PC-3 (cell line): Measurements from ENCODE around the gene TGM4. TPM values are rescaled to one million over a fixed set of nuclear protein-coding genes. Genes with fewer than 3 reads are reported as not detected.

ENCODE experiments used
- ATAC-seq: fragments of 200-7000 bp; cut with Tn5 transposase; 2 replicates; pipeline ENCODE4 v1.9.1; 2020; ENCODE audit warnings: mild to moderate bottlenecking, moderate library complexity
- BruUV-seq: library from RNA; stranded (reverse); fragments of 400-500 nt; replicated peaks from 2 replicates; lab custom pipeline; 2021; lab: Mats Ljungman, UMichigan
- CTCF ChIA-PET: fragments of 300-600 bp; sonication (Branson Sonifier 250); formaldehyde crosslinking; loops from one replicate; lab custom pipeline; 2022; ENCODE audit warnings: antibody characterized with exemption; lab: Charles Lee
- POLR2A ChIA-PET: fragments of 300-600 bp; sonication (Branson Sonifier 250); formaldehyde crosslinking; loops from one replicate; lab custom pipeline; 2022; ENCODE audit warnings: antibody characterized with exemption; ENCODE audit not compliant: unreplicated experiment; lab: Charles Lee
- DNase-seq: peaks from one replicate; pipeline ENCODE4 v3.0.0-alpha.2; 2015
- H2AFZ ChIP-seq: fragments of 300-600 bp; sonication (generic); 2 replicates; pipeline ENCODE4 v1.6.0; 2016; ENCODE audit warnings: antibody characterized with exemption, low read length
- H3F3A ChIP-seq: fragments of 300-600 bp; sonication (generic); one replicate; pipeline ENCODE4 v1.6.0; 2017; ENCODE audit warnings: antibody characterized with exemption, low read length, control low read depth, mild to moderate bottlenecking; ENCODE audit not compliant: unreplicated experiment
- H3K27ac ChIP-seq: fragments of 300-600 bp; sonication (generic); 2 replicates; pipeline ENCODE4 v1.5.1; 2016; ENCODE audit warnings: mild to moderate bottlenecking, low read length
- H3K27me3 ChIP-seq: fragments of 300-600 bp; sonication (generic); 2 replicates; pipeline ENCODE4 v1.6.1; 2016; ENCODE audit warnings: low read length, mixed read lengths
- H3K36me3 ChIP-seq: fragments of 300-600 bp; sonication (generic); 2 replicates; pipeline ENCODE4 v1.6.1; 2016; ENCODE audit warnings: low read depth, mixed run types, low read length, mixed read lengths
- H3K4me1 ChIP-seq: fragments of 300-600 bp; sonication (generic); 2 replicates; pipeline ENCODE4 v1.5.1; 2016; ENCODE audit warnings: low read length; ENCODE audit not compliant: insufficient read depth
- H3K4me2 ChIP-seq: fragments of 300-600 bp; sonication (generic); 2 replicates; pipeline ENCODE4 v1.6.0; 2016; ENCODE audit warnings: low read length
- H3K4me3 ChIP-seq: fragments of 300-600 bp; sonication (generic); 2 replicates; pipeline ENCODE4 v1.5.1; 2016; ENCODE audit warnings: mild to moderate bottlenecking, low read length, mixed read lengths
- H3K79me2 ChIP-seq: fragments of 300-600 bp; sonication (generic); 2 replicates; pipeline ENCODE4 v1.6.1; 2017; ENCODE audit warnings: low read length, mixed read lengths
- H3K9ac ChIP-seq: fragments of 300-600 bp; sonication (generic); 2 replicates; pipeline ENCODE4 v1.6.0; 2016; ENCODE audit warnings: mild to moderate bottlenecking, low read length
- H3K9me2 ChIP-seq: fragments of 300-600 bp; sonication (generic); replicated peaks from 2 replicates; pipeline ENCODE4 v1.6.1; 2016; ENCODE audit warnings: mixed run types, low read length, mixed read lengths
- H3K9me3 ChIP-seq: fragments of 300-600 bp; sonication (generic); 2 replicates; pipeline ENCODE4 v1.6.1; 2016; ENCODE audit warnings: low read length, mixed read lengths
- H4K20me1 ChIP-seq: fragments of 300-600 bp; sonication (generic); 2 replicates; pipeline ENCODE4 v1.6.1; 2016; ENCODE audit warnings: low read length, mixed read lengths
- EZH2 ChIP-seq: fragments of 300-600 bp; sonication (generic); IDR thresholded peaks from one replicate; pipeline ENCODE4 v1.6.1; 2017; ENCODE audit warnings: antibody characterized with exemption, mild to moderate bottlenecking, low read length; ENCODE audit not compliant: unreplicated experiment
- EZH2phosphoT487 ChIP-seq: fragments of 300-600 bp; sonication (generic); IDR thresholded peaks from 2 replicates; pipeline ENCODE4 v1.6.1; 2018; ENCODE audit warnings: mild to moderate bottlenecking, antibody characterized with exemption, low read length, borderline replicate concordance
- intact Hi-C: fragments of 100-400 bp; cut with micrococcal nuclease; formaldehyde crosslinking; loops from 2 replicates; pipeline ENCODE4 v1.9.0; 2023
- total RNA-seq: library from RNA; depleted of rRNA; stranded (reverse); fragments of >200 nt; gene quantifications from 2 replicates; pipeline ENCODE4 v1.2.3, GENCODE V29; 2014
- TF ChIP-seq, protein P1 (sequence below): fragments of 300-600 bp; sonication (generic); conservative IDR thresholded peaks from 2 replicates; pipeline ENCODE4 v1.5.1; 2017; ENCODE audit warnings: antibody characterized with exemption, low read depth, mild to moderate bottlenecking, low read length

Gene TGM4
- total RNA-seq, 1 experiment from 2014 or later: 1.2 TPM

- Histone ChIP-seq H4K20me1 (no peaks in the 10 kb centered on the region), H3K4me2 (no peak overlapping the region), H3K9me2 (no peaks in the 10 kb centered on the region), H3K79me2 (peaks cover 4% of the 10 kb centered on the region; the same call in 1 of the 2 replicates), H3K9ac (no peak overlapping the region), H3K27ac (no peak overlapping the region), H3K9me3 (no peaks in the 10 kb centered on the region), H3K27me3 (no peaks in the 10 kb centered on the region), H3K36me3 (peaks cover 7% of the 10 kb centered on the region; the same call in 1 of the 2 replicates), H3K4me1 (peaks cover 16% of the 10 kb centered on the region), H2AFZ (no peak overlapping the region), H3F3A (no peaks in the 10 kb centered on the region), H3K4me3 (no peak overlapping the region)
- POLR2A ChIA-PET: no interaction called here
- no TSS peak for BruUV-seq
- ATAC-seq (no peak), DNase-seq (no peak)
- intact Hi-C loops: no loop called here
- TF ChIP-seq EZH2phosphoT487: no peak
- no peak for TF ChIP-seq EZH2
- TF ChIP-seq, protein P1, sequence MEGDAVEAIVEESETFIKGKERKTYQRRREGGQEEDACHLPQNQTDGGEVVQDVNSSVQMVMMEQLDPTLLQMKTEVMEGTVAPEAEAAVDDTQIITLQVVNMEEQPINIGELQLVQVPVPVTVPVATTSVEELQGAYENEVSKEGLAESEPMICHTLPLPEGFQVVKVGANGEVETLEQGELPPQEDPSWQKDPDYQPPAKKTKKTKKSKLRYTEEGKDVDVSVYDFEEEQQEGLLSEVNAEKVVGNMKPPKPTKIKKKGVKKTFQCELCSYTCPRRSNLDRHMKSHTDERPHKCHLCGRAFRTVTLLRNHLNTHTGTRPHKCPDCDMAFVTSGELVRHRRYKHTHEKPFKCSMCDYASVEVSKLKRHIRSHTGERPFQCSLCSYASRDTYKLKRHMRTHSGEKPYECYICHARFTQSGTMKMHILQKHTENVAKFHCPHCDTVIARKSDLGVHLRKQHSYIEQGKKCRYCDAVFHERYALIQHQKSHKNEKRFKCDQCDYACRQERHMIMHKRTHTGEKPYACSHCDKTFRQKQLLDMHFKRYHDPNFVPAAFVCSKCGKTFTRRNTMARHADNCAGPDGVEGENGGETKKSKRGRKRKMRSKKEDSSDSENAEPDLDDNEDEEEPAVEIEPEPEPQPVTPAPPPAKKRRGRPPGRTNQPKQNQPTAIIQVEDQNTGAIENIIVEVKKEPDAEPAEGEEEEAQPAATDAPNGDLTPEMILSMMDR: no peak
- CTCF ChIA-PET: no interaction called here
Measured at GRCh38 chr3:44867421-44868111, 6.8 kb upstream of the TGM4 start.

DNA sequence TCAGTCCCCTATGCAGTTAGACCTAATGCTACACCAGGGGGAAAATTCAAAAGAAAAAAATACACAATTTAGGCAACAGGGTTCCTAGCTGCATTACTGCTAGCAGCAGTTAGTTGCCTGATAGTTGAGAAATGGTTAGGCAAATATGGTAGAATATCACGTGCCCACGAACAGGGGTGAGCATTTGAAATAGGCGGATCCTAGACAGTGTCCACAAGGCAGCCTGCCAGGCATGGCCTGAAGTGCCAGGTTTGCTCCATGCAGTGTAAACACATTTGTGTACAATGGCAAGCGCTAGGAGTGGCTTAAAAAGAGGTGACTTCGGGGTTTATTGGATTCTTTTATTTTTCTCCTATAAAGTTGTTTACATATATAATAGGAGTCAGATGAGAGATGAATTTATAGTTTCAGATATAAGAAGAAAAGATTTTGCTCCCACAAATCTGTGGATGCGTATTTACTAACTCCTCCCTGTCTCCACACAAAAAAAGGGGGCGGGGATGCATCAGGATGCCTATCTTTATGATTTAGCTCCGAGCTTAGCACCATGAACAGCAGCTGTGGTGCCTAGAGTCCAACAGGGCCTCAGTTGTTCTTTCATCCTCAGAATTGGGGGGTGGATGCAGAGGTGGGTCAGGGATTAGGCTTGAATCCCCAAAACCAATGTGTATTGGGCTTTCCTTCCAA lies 3.9 kb upstream of the TGM4 start:
- Histone ChIP-seq H4K20me1 (no peaks in the 10 kb centered on the region), H3K27me3 (no peaks in the 10 kb centered on the region), H2AFZ (no peak overlapping the region), H3K4me3 (no peak overlapping the region), H3K9me2 (no peaks in the 10 kb centered on the region), H3K4me1 (peaks cover 15% of the 10 kb centered on the region), H3K4me2 (peak overlapping the region; percentile 27), H3K27ac (0 out of 2 replicates have a peak overlapping the region, but pooled peaks have one; percentile 19), H3K79me2 (no peaks in the 10 kb centered on the region), H3K9me3 (no peaks in the 10 kb centered on the region), H3K36me3 (peaks cover 4% of the 10 kb centered on the region; the same call in 1 of the 2 replicates), H3K9ac (no peak overlapping the region), H3F3A (no peaks in the 10 kb centered on the region)
- DNase-seq (peak; percentile 72), ATAC-seq (peak; percentile 99)
- intact Hi-C loops: loop anchor here (1.0 kb wide), 1 partner anchor 14 kb away; no protein-coding TSS in a partner anchor
- ChIA-PET CTCF (no interaction called here), POLR2A (no interaction called here)
- BruUV-seq: no TSS peak
- no peak for TF ChIP-seq EZH2phosphoT487
- TF ChIP-seq, protein P1: no peak
- TF ChIP-seq EZH2: no peak
